CD14-positive monocyte (primary cell): ENCODE data around the gene SMURF2. TPM values are rescaled to one million over a fixed set of nuclear protein-coding genes. Genes with fewer than 3 reads are reported as not detected.

ENCODE experiments used
- DNase-seq, 3 donors: peaks; one replicate each; pipeline ENCODE4 v3.0.0-alpha.2; 2011 to 2022
- H2AFZ ChIP-seq: 2 replicates; pipeline ENCODE4 v1.6.0; 2012; ENCODE audit warnings: mild to moderate bottlenecking, low read depth, low read length, inconsistent platforms; ENCODE audit not compliant: insufficient read depth, poor library complexity, severe bottlenecking
- H3K27ac ChIP-seq, 2 donors: 1 replicate in 1 of 2; 2 replicates in 1 of 2; pipeline ENCODE4 v1.5.1; 2012 to 2013; ENCODE audit warnings: low read length in 2 of 2, control low read depth in 1 of 2, inconsistent platforms in 1 of 2, low read depth in 1 of 2, mild to moderate bottlenecking in 1 of 2
- H3K27me3 ChIP-seq, 2 donors: one replicate each; pipeline versions ENCODE4 v1.6.0 to v1.6.1; 2011 to 2013; ENCODE audit warnings: low read length in 2 of 2; ENCODE audit not compliant: control insufficient read depth in 2 of 2, insufficient read depth in 2 of 2
- H3K36me3 ChIP-seq, 2 donors: replicated peaks in 1 of 2; 1 replicate in 1 of 2; 2 replicates in 1 of 2; pipeline versions ENCODE4 v1.5.1 to v1.6.1; 2012 to 2013; ENCODE audit warnings: low read length in 2 of 2, control low read depth in 1 of 2, inconsistent platforms in 1 of 2, mild to moderate bottlenecking in 1 of 2; ENCODE audit not compliant: insufficient read depth in 2 of 2, control insufficient read depth in 1 of 2
- H3K4me1 ChIP-seq, 2 donors: 1 replicate in 1 of 2; 2 replicates in 1 of 2; pipeline versions ENCODE4 v1.5.1 to v1.6.1; 2012 to 2013; ENCODE audit warnings: low read length in 2 of 2, control low read depth in 1 of 2, inconsistent platforms in 1 of 2, mild to moderate bottlenecking in 1 of 2, moderate library complexity in 1 of 2; ENCODE audit not compliant: insufficient read depth in 2 of 2, control insufficient read depth in 1 of 2
- H3K4me2 ChIP-seq: replicated peaks from 2 replicates; pipeline ENCODE3; 2012; ENCODE audit warnings: low read length, moderate library complexity, mild to moderate bottlenecking; ENCODE audit not compliant: poor library complexity, severe bottlenecking; ENCODE audit errors: extremely low read depth
- H3K4me3 ChIP-seq, 3 experiments: fragments of 200-600 bp in 1 of 3; sonication (generic) in 1 of 3; replicated peaks in 1 of 3; 1 replicate in 2 of 3; 2 replicates in 1 of 3; pipeline ENCODE4 v1.5.1; 2011 to 2013; ENCODE audit warnings: low read length in 3 of 3, mild to moderate bottlenecking in 3 of 3, control low read depth in 2 of 3, low read depth in 2 of 3, inconsistent platforms in 1 of 3, moderate library complexity in 1 of 3
- H3K79me2 ChIP-seq: 2 replicates; pipeline ENCODE4 v1.6.0; 2012; ENCODE audit warnings: mild to moderate bottlenecking, control low read depth, inconsistent platforms, low read length, moderate library complexity; ENCODE audit not compliant: insufficient read depth
- H3K9ac ChIP-seq: 2 replicates; pipeline ENCODE4 v1.6.0; 2017; ENCODE audit warnings: low read length, mild to moderate bottlenecking; ENCODE audit not compliant: insufficient read depth, poor library complexity, severe bottlenecking
- H3K9me3 ChIP-seq, 2 donors: replicated peaks in 1 of 2; 1 replicate in 1 of 2; 2 replicates in 1 of 2; pipeline versions ENCODE4 v1.5.1 to v1.6.1; 2012 to 2013; ENCODE audit warnings: low read length in 2 of 2, control low read depth in 1 of 2; ENCODE audit not compliant: control insufficient read depth in 1 of 2, insufficient read depth in 1 of 2
- H4K20me1 ChIP-seq: 2 replicates; pipeline ENCODE4 v1.6.0; 2012; ENCODE audit warnings: mild to moderate bottlenecking, low read length, control low read depth, moderate library complexity; ENCODE audit not compliant: insufficient read depth
- H3K27ac Mint-ChIP-seq, 7 donors: one replicate each; pipeline ENCODE4 v1.8.0; 2020; ENCODE audit warnings: mild to moderate bottlenecking in 7 of 7, mixed read lengths in 7 of 7, moderate library complexity in 6 of 7, inconsistent platforms in 2 of 7
- H3K27me3 Mint-ChIP-seq, 3 donors: one replicate each; pipeline ENCODE4 v1.8.0; 2021 to 2022; ENCODE audit warnings: low read depth in 3 of 3, mild to moderate bottlenecking in 3 of 3, mixed read lengths in 3 of 3, moderate library complexity in 3 of 3, inconsistent platforms in 1 of 3
- H3K36me3 Mint-ChIP-seq, 2 donors: one replicate each; pipeline ENCODE4 v1.8.0; 2020; ENCODE audit warnings: mixed read lengths in 2 of 2, inconsistent platforms in 1 of 2, mild to moderate bottlenecking in 1 of 2
- H3K4me1 Mint-ChIP-seq: one replicate; pipeline ENCODE4 v1.8.0; 2020; ENCODE audit warnings: mild to moderate bottlenecking, mixed read lengths
- H3K4me3 Mint-ChIP-seq, 2 donors: one replicate each; pipeline ENCODE4 v1.8.0; 2020; ENCODE audit warnings: mild to moderate bottlenecking in 2 of 2, mixed read lengths in 2 of 2, moderate library complexity in 1 of 2
- H3K9me3 Mint-ChIP-seq, 7 donors: one replicate each; pipeline ENCODE4 v1.8.0; 2020 to 2022; ENCODE audit warnings: mixed read lengths in 7 of 7, mild to moderate bottlenecking in 6 of 7, moderate library complexity in 6 of 7, inconsistent platforms in 2 of 7
- WGBS: methylation state at CpG from one replicate; pipeline ENCODE4 v1.1.5; 2013; ENCODE audit warnings: missing lambda C conversion rate; ENCODE audit not compliant: insufficient coverage; 5-methylcytosine and 5-hydroxymethylcytosine counted together
- intact Hi-C, 2 donors: fragments of 100-400 bp; cut with micrococcal nuclease; formaldehyde crosslinking; loops; one replicate each; pipeline versions ENCODE4 v1.15.0 to v1.15.1; 2023
- polyA plus RNA-seq, 3 donors: library from polyadenylated mRNA; depleted of rRNA in 1 of 3; unstranded in 2 of 3; stranded (reverse) in 1 of 3; fragments of 300-500 nt in 2 of 3; fragments of >200 nt in 1 of 3; fragmentation: Illumina TruSeq in 2 of 3; gene quantifications; 1 replicate in 2 of 3; 2 replicates in 1 of 3; pipeline ENCODE4 v1.2.3, GENCODE V29; 2012 to 2021
- TF ChIP-seq, protein P1 (sequence below): fragments of 200-600 bp; IDR thresholded peaks from one replicate; pipeline ENCODE4 v1.8.0; 2022; ENCODE audit warnings: antibody characterized with exemption, mild to moderate bottlenecking

SMURF2 gene
- polyA plus RNA-seq, 3 donors: 2.2 to 12.9 (median 4.5) TPM

DNA sequence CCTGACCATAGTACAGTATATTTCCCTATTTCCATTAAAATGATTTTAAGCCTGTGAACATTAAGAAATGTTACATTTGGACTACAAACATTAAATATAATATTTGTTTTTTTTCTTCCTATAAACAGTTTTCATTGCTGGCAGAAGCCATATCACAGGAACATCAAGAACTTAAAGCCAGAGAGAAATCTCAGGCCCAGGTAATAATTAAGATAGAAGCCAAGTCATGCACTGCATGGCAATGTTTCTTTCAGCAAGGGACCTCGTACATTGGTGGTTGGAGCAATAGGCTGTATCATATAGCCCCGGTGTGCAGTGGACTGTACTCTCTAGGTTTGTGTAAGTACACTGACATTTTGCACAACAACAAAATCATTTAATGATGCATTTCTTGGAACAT, 125.2 kb downstream of the SMURF2 start:
- no peak overlapping the region for H3K4me2 ChIP-seq

DNA sequence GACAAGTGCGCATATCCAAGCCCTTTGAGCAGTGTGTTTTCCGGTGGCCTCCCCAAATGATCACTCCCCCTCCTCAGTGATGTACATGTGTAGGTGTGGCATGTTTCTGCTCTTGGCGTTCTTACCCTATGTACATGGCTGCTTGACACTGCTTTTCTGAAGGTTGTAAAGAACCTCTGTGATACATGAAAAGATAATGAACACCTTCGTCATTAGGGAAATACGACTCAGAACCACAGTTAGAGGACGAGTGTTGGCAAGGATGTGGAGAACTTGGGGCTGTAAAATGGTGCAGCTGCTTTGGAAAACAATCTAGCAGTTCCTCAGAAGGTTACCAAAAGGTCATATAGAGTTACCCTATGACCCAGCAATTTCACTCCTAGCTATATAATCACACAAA, 126.8 kb downstream of the SMURF2 start:
- Histone ChIP-seq H3K27me3 (no peaks in the 10 kb centered on the region), H2AFZ (no peak overlapping the region), H3K36me3 (peaks cover 91 to 100% of the 10 kb centered on the region in 2 donors), H4K20me1 (peaks cover 3% of the 10 kb centered on the region), H3K27ac (no peak overlapping the region), H3K9ac (no peak overlapping the region), H3K4me2 (no peak overlapping the region), H3K9me3 (no peaks in the 10 kb centered on the region), H3K79me2 (no peaks in the 10 kb centered on the region), H3K4me3 (no peak overlapping the region), H3K4me1 (no peaks in the 10 kb centered on the region)
- no peak for DNase-seq
- TF ChIP-seq, protein P1, sequence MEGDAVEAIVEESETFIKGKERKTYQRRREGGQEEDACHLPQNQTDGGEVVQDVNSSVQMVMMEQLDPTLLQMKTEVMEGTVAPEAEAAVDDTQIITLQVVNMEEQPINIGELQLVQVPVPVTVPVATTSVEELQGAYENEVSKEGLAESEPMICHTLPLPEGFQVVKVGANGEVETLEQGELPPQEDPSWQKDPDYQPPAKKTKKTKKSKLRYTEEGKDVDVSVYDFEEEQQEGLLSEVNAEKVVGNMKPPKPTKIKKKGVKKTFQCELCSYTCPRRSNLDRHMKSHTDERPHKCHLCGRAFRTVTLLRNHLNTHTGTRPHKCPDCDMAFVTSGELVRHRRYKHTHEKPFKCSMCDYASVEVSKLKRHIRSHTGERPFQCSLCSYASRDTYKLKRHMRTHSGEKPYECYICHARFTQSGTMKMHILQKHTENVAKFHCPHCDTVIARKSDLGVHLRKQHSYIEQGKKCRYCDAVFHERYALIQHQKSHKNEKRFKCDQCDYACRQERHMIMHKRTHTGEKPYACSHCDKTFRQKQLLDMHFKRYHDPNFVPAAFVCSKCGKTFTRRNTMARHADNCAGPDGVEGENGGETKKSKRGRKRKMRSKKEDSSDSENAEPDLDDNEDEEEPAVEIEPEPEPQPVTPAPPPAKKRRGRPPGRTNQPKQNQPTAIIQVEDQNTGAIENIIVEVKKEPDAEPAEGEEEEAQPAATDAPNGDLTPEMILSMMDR: no peak
- 100% methylated on average over 2 of the region's 6 CpGs for WGBS
- H3K36me3 Mint-ChIP-seq: peaks cover 82 to 92% of the 10 kb centered on the region in 2 donors
- no peaks in the 10 kb centered on the region for H3K4me1 Mint-ChIP-seq
- H3K4me3 Mint-ChIP-seq: no peak overlapping the region
- peaks cover 0 to 2% (median 0%) of the 10 kb centered on the region in 7 donors for H3K9me3 Mint-ChIP-seq
- intact Hi-C loops: no loop called here
- H3K27me3 Mint-ChIP-seq: no peaks in the 10 kb centered on the region
- H3K27ac Mint-ChIP-seq: peak overlapping the region in 1 of 7 donors; percentile 35

More for the DNA sequence above, 125.2 kb downstream of the SMURF2 start:
- Histone ChIP-seq H3K27ac (no peak overlapping the region), H3K9ac (no peak overlapping the region), H3K27me3 (no peaks in the 10 kb centered on the region), H3K79me2 (no peaks in the 10 kb centered on the region), H4K20me1 (peaks cover 3% of the 10 kb centered on the region), H3K9me3 (no peaks in the 10 kb centered on the region), H3K36me3 (peaks cover 84 to 97% of the 10 kb centered on the region in 2 donors), H3K4me1 (no peaks in the 10 kb centered on the region), H3K4me3 (no peak overlapping the region), H2AFZ (no peak overlapping the region)
- Mint-ChIP-seq H3K27ac (no peak overlapping the region), H3K36me3 (peaks cover 73 to 88% of the 10 kb centered on the region in 2 donors), H3K27me3 (no peaks in the 10 kb centered on the region), H3K4me1 (no peaks in the 10 kb centered on the region), H3K4me3 (no peak overlapping the region), H3K9me3 (peaks cover 0 to 2% (median 0%) of the 10 kb centered on the region in 7 donors)
- no peak for DNase-seq
- WGBS: no CpG with 5 or more reads among the region's 2 CpGs
- intact Hi-C loops: no loop called here
- TF ChIP-seq, protein P1: no peak
